ENCODE data around the gene IL36RN.

Gene IL36RN

DNA sequence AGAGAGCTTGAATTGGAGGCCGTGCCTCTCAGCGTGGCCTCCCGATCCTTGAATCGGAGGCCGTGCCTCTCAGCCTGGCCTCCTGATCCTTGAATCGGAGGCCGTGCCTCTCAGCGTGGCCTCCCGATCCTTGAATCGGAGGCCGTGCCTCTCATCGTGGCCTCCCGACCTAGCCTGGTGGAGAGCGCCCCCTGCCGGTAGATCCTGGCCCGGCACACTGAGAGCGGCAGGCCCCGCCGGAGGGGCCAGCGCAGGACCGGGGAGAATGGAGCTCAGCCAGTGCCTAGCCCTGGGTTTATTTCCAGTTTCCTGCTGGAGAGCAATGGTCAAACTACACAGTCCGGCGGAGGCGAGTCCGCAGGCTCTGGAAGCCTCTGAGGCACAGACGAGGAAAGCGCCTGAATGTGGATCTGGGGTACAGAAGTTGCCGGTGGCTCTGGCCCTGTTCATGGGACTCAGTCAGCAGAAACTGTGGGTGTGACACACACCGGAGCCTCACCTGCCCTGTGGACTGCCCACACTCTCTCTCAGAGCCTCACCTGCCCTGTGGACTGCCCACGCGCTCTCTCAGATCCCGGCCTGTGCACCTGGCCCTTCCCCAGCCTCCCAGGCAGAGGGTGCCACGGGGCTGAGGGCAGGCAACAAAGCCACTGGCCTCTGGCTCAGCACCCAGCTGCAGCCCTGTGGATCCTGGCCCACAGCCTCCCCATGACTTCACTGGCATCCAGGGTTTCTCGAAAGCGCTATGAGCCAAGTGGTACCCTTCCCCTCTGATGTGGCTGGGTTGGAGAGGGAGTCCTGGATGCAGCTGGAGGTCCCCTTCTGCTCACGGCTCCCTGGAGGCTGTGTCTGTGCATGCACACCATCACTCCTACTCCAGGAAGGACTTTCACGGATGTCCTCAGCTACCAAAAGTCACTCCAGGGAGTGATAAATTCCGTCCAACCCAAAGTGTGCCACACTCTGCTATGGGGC, 7.8 kb upstream of the IL36RN start:
- no peak for DNase-seq (ENCODE audit: low spot score)

DNA sequence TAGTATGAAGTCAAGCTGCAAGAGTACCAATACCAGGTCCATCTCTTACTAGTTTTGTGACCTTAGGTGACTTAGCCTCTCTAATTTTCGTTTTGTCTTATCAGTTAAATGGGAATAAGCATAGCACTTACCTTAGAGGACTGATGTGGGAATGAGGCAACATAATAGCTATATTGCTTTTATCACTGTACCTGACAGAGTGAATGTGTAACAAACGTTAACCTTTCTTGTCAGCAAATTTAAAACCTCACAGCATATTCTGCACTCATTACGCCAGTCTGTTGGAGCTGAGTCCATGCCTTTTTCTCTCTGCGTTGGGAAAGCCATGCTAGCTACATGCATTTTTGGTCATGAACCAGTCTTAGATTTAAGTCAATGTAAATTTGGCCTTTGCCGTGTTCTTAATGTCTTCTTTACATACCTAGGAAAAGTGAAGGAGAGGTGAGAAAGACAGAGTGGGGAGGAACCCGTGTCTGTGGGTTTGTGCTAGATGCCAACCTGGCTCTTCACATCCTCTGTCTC, 6.5 kb upstream of the IL36RN start, which contains the start of gene IL36B:
IL36B (minus strand) TSS at position 472 of the 522 bp plus-strand sequence.
- no peak for DNase-seq (ENCODE audit: low spot score)

DNA sequence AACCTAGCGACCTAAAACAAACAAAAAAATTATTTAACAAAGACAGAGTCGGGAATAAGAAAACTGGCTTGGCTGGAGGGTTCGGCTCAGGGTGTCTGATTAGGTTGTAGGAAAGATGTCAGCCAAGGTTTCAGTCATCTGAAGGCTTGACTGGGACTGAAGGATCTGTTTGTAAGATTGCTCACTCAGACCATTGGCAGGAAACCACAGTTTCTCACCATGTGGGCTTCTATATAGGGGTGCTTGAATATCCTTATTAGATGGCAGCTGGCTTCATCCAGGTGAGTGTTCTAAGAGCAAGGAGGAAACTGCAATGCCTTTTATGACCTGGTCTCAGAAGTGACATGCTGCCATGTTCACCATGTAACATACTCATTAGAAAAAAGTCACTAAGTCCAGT, 5.3 kb upstream of the IL36RN start:
- DNase-seq (ENCODE audit: low spot score): no peak

DNA sequence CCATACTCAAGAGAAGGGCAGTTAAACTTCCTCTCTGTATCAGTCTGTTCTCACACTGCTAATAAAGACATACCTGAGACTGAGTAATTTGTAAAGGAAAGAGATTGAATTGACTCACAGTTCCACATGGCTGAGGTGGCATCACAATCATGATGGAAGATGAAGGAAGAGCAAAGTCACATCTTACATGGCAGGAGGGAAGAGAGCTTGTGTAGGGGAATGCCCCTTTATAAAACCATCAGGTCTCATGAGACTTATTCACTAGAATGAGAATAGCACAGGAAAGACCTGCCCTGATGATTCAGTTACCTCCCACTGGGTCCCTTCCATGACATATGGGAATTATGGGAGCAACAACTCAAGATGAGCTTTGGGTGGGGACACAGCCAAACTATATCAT, 4.9 kb upstream of the IL36RN start:
- DNase-seq (ENCODE audit: low spot score): no peak

GRCh38 chr2:113056521-113056920, 2.5 kb upstream of the IL36RN start:
- no peak for DNase-seq (ENCODE audit: low spot score)

DNA sequence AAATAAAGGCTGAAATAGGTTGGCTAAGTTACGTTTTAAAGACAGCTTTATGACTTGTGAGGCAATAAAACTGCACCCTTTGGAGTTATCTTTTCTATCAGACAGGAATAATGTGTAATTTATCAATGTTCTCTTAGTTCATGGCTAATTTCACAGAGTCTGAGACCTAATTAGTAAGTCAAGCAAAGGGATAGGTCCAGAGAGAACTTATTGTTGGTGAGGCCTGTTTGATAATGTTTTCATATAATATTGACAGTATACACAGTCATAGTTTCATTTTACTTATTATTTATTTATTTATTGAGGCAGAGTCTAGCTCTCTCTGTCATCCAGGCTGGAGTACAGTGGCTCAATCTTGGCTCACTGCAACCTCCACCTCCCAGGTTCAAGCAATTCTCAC, 1.9 kb upstream of the IL36RN start:
- no peak for DNase-seq (ENCODE audit: low spot score)

DNA sequence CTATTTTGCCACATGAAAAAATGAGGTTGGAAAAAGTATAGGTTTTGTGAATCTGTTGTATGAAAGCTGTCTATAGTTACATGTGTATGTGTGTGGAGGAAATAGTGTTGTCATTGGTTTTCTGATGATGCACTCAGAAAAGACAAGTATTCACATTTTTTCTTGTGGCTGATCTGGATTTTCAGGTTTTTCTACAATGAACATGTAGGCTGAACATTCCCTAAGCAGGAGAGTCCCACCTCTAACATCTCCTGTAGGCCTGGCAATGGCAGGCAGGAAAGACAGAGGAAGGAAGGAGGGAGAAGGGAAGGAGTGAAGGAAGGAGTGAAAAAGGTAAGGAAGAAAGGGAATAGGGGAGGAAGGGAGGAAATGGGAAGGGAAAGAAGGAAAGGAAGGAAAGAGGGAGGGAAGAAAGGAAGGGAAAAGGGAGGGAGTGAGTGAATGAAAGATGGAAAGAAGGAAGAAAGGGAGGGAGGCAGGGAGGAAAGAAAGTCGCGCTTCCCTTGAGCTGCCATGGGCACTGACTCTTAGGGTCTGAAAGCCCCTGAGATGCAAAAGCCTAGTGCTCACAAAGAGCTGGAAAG, 495 bp upstream of the IL36RN start:
- DNase-seq (ENCODE audit: low spot score): no peak

- DNase-seq (ENCODE audit: low spot score): no peak
These were observed 1.4 kb downstream of the IL36RN start for GRCh38 chr2:113060396-113060795.

GRCh38 chr2:113060796-113061195, 1.8 kb downstream of the IL36RN start:
- no peak for DNase-seq (ENCODE audit: low spot score)

- DNase-seq (ENCODE audit: low spot score): no peak
These were observed 2.2 kb downstream of the IL36RN start for GRCh38 chr2:113061241-113061640.

DNA sequence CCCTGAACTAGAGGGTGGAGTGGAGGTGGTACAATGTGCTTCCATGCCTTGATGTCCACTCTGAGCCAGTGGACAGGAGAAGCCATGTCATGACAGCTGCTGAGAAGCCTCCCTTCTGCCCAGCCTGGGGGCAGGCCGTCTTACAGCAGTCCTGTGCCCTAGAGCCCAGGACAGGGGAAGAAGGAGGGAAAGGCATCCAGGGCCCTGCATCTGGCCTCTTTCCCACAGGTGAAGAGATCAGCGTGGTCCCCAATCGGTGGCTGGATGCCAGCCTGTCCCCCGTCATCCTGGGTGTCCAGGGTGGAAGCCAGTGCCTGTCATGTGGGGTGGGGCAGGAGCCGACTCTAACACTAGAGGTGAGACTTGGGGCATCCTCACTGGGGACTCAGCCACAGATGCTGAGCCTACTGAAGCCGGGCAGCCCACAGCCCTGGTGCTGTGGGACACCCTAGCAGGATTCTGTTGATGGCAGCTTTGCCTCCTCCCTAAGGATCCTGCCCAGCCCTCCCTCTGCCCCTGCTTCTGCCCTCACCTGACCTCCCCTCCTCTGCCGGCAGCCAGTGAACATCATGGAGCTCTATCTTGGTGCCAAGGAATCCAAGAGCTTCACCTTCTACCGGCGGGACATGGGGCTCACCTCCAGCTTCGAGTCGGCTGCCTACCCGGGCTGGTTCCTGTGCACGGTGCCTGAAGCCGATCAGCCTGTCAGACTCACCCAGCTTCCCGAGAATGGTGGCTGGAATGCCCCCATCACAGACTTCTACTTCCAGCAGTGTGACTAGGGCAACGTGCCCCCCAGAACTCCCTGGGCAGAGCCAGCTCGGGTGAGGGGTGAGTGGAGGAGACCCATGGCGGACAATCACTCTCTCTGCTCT, 3.1 kb downstream of the IL36RN start:
- DNase-seq (ENCODE audit: low spot score): no peak

- DNase-seq (ENCODE audit: low spot score): no peak
These were observed 5.3 kb downstream of the IL36RN start for GRCh38 chr2:113064281-113064680.

DNA sequence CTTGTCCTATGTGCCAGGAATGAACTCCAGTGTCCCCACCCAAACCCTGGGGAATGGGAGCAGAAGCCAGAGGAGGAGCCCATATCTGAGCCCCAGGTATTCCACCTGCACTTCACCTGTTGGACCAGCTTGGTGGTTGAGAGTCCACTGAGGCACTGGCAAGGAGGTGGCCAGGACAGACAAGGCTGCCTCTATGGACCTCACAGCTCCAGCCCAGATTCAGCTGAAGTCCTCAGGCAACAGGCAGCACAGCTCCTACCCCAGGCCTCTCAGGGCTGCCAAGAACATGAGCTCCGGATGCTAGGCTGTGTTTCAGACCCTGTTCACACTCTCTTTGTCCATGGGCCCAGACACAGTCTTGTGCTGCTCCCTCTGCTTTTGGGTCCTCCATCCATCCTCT, 5.9 kb downstream of the IL36RN start:
- DNase-seq (ENCODE audit: low spot score): no peak

DNA sequence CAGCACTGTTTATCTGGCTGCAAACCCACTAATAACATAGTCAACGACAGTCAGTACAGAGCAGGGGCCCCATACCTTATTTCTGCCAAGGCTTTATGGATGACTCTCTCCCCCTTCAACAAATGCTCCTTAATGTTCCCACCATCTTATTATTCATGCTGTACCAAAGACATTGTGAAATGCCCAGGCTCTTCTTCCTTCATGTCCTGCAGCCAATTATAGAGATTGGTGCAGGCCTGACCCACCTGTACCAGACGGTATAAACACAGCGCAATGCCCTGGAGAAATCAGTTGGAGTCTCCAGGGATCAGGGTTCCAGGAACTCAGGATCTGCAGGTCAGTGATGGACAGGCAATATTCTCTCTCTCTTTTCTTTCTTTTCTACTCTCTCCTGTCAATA, 8.7 kb downstream of the IL36RN start, which contains the start of gene IL1F10:
IL1F10 (plus strand) TSS at position 290 of the 400 bp plus-strand sequence. CDS start 4,769 bp downstream, outside the sequence.
- no peak for DNase-seq (ENCODE audit: low spot score)

GRCh38 chr2:113068249-113068648, 9.3 kb downstream of the IL36RN start:
- no peak for DNase-seq (ENCODE audit: low spot score)

- no peak for DNase-seq (ENCODE audit: low spot score)
These were observed 9.9 kb downstream of the IL36RN start for GRCh38 chr2:113068706-113069485.

DNA sequence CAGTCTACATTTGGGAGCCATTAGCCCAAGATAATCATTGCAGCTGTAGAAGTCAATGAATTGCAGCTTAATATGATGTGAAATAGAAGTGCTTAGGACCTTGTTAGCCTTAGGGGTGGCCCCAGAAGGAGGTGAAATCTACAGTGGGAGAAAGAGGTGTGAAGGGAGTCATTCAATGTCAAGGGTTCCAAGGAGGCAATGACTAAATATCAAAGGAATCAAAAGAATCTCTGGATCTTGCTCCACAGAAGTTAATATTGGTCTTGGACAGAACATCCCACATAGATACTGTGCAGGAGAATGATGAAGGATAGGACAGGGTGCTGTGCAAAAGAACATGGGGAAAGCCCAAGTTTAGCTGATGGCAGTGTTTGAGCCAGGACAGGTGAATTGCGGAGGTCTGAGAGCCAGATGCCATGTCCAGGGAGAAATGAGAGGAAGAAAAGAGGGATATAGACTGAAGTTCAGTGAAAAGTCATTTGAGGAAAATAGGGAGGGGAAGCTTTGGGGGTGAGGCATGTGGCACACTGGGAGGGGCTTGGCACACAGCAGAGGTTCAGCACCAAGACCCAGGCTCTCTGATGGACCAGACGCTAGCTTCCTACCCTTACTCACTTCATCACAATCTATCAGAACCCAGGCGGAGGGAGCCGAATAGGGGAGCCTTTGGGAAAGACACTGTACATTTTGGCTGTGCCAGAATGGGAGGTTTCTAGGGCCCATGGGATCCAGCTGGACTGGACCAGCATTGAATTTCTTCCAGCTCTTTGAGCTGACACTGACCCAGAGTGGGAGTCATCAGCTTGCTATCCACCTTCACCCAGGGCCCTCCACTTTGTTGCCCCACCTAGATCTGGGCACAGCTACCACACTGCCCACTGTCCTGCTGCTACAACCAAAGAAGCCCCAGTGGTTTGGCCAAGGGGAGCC, 10.9 kb downstream of the IL36RN start:
- no peak for DNase-seq (ENCODE audit: low spot score)

- DNase-seq (ENCODE audit: low spot score): no peak
These were observed 11.6 kb downstream of the IL36RN start for GRCh38 chr2:113070606-113070975.

DNA sequence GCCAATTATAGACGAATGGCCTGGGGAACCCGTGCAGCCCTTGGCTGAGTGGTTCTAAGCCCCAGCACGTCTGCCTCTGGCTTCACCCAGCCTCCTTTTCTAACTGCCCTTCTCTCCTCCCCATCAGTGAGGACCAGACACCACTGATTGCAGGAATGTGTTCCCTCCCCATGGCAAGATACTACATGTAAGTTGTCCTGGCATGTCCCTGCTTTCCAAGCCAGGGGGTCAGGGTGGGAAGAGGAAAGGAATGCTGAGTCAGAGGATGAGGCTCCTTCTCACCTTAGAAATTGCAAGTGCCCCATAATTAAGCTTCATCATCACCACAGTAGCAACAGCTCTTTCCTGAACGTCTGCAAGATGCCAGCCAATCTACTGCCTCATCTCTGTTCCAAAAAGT, 13.6 kb downstream of the IL36RN start:
- no peak for DNase-seq (ENCODE audit: low spot score)

- no peak for DNase-seq (ENCODE audit: low spot score)
These were observed 14.4 kb downstream of the IL36RN start for GRCh38 chr2:113073325-113073834.

Measured in GM03348 (cell line).